Measurements from ENCODE around the gene COL16A1. TPM values are rescaled to one million over a fixed set of nuclear protein-coding genes. Genes with fewer than 3 reads are reported as not detected.

Gene COL16A1
- total RNA-seq, 4 donors from 2014 or later, result 76.5 to 292 (median 177) TPM

DNA sequence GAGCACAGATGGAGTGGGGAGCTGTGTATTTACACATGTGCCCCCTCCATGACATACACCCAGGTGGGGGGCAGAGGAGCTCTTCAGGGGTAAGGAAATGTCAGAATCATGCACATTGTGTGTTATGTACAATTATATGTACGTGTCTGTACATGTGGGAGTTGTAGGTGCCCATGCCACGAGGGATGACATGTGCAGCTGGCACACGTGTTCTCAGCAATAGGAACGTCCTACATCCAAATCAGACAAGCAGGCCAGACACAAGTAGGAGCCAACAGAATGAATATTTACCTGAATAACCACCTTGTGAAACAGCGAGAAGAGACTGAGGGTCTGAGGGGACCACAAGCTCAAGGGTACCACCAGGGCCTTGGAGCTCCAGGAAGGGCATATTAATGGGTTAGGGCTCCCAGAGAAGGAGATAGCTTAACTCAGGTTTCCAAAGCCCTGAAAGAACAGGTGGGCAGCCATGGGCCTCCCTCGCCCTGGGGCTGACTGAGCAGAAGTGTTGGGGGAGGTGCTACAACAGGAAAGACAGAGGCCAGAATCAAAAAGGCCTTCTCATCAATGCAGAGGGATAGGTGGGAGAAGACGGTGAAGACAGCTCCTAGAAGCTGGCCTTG lies 3.2 kb downstream of the COL16A1 start:
- Histone ChIP-seq H3K9me3 (no peaks in the 10 kb centered on the region), H3K4me3 (no peak overlapping the region), H3K4me1 (peaks cover 21 to 27% of the 10 kb centered on the region in 2 donors), H3K27ac (peak overlapping the region; percentile 80 to 89), H3K27me3 (no peaks in the 10 kb centered on the region), H3K36me3 (no peaks in the 10 kb centered on the region)
- no peak for DNase-seq
- no peak for TF ChIP-seq POLR2A (IDR thresholded peaks at IDR 0.05)
- no peak for TF ChIP-seq CTCF (IDR thresholded peaks at IDR 0.05)
- intact Hi-C loops (cut with DNase I; ENCODE audit: low total_unique reads), result no loop called here

GRCh38 chr1:31699341-31699891 lies 4.4 kb downstream of the COL16A1 start:
- H3K27ac ChIP-seq, result peak overlapping the region; percentile 80 to 89
- H3K9me3 ChIP-seq, result no peaks in the 10 kb centered on the region
- no peak overlapping the region for H3K4me3 ChIP-seq
- peaks cover 20 to 21% of the 10 kb centered on the region in 2 donors for H3K4me1 ChIP-seq
- no peaks in the 10 kb centered on the region for H3K27me3 ChIP-seq
- intact Hi-C loops (cut with DNase I; ENCODE audit: low total_unique reads), result no loop called here
- no peaks in the 10 kb centered on the region for H3K36me3 ChIP-seq
- no peak for DNase-seq
- no peak for TF ChIP-seq CTCF (IDR thresholded peaks at IDR 0.05)
- no peak for TF ChIP-seq POLR2A (IDR thresholded peaks at IDR 0.05)

- Histone ChIP-seq H3K27me3 (no peaks in the 10 kb centered on the region), H3K36me3 (no peaks in the 10 kb centered on the region), H3K9me3 (no peaks in the 10 kb centered on the region), H3K27ac (peak overlapping the region in 1 of 2 donors; percentile 38), H3K4me1 (peaks cover 20 to 21% of the 10 kb centered on the region in 2 donors), H3K4me3 (no peak overlapping the region)
- intact Hi-C loops (cut with DNase I; ENCODE audit: low total_unique reads), result no loop called here
- DNase-seq, result no peak
- no peak for TF ChIP-seq CTCF (IDR thresholded peaks at IDR 0.05)
- no peak for TF ChIP-seq POLR2A (IDR thresholded peaks at IDR 0.05)
Observed at GRCh38 chr1:31697369-31697984, 6.3 kb downstream of the COL16A1 start.

- Histone ChIP-seq H3K36me3 (no peaks in the 10 kb centered on the region), H3K4me1 (peaks cover 13 to 18% of the 10 kb centered on the region in 2 donors), H3K27me3 (no peaks in the 10 kb centered on the region), H3K9me3 (no peaks in the 10 kb centered on the region), H3K27ac (no peak overlapping the region), H3K4me3 (no peak overlapping the region)
- intact Hi-C loops (cut with DNase I; ENCODE audit: low total_unique reads), result no loop called here
- DNase-seq, result no peak
- TF ChIP-seq POLR2A (IDR thresholded peaks at IDR 0.05) (no peak), CTCF (IDR thresholded peaks at IDR 0.05) (no peak)
Observed at GRCh38 chr1:31696242-31696641, 7.6 kb downstream of the COL16A1 start.

DNA sequence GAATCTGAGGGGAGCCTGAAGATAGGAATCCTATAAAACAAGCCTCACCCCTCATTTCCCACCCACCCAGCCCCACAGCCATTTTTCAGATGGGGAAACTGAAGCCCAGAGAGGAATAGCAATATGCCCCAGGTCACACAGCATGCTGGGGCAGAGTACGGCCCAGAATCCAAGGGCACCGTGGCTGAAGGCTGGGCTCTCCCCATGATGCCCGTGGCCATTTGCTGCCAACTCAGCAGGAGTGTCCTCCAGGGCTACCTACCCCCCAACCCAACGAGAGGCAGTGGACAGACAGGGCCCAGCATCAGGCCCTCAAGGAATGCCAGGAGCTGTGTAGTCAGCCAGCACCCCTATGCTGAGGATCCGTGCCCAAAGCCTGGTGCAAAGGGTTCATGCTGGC lies 8.5 kb downstream of the COL16A1 start:
- no peak overlapping the region for H3K27ac ChIP-seq
- peaks cover 6 to 10% of the 10 kb centered on the region in 2 donors for H3K4me1 ChIP-seq
- TF ChIP-seq POLR2A (IDR thresholded peaks at IDR 0.05) (no peak), CTCF (IDR thresholded peaks at IDR 0.05) (no peak)
- H3K36me3 ChIP-seq, result no peaks in the 10 kb centered on the region
- no peak overlapping the region for H3K4me3 ChIP-seq
- H3K27me3 ChIP-seq, result no peaks in the 10 kb centered on the region
- intact Hi-C loops (cut with DNase I; ENCODE audit: low total_unique reads), result no loop called here
- no peaks in the 10 kb centered on the region for H3K9me3 ChIP-seq
- DNase-seq, result no peak

All from uterus (tissue), 4 donors.